ENCODE measurements around the gene CEP68. TPM values are rescaled to one million over a fixed set of nuclear protein-coding genes. Genes with fewer than 3 reads are reported as not detected.

Gene CEP68
- total and polyA plus RNA-seq, 11 donors = 6.5 to 26.8 (median 16.4) TPM

DNA sequence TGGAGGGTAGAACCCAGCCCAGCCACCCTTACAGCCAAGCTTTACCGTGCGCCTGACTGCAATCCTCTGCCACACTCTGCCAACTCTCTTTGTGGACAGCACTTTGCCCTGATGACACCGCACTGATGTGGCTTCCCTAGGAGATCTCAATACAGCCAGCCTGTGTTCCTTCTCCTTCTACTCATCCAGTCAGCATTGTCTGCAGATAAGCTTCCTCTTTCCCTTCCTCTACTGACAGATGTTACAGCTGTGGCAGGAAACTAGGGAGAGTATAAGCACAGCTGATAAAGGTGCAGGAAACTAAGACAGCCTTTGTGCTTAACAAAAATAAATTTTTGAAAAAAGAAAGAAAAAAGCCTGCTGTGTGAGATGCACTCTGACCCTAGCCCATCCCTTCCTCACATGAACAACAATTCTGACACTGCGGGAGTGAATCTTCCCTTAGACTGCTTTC is 25.0 kb downstream of the CEP68 start:
- H3K4me1 ChIP-seq = peaks cover 1 to 33% (median 20%) of the 10 kb centered on the region in 12 donors
- no peaks in the 10 kb centered on the region for H3K27me3 ChIP-seq
- no peak overlapping the region for H3K4me3 ChIP-seq
- whole genome bisulfite sequencing, 4 donors = 44 to 57% (median 50%) methylated on average over 4 of the region's 4 CpGs
- H3K9me3 ChIP-seq = no peaks in the 10 kb centered on the region
- ATAC-seq (peak; percentile 34 to 77 (median 64)), DNase-seq (peak in 1 of 5 donors; percentile 44)
- intact Hi-C loops (cut with DNase I) = loop anchor here in 2 of 10 donors (5.0 kb wide), 2 partner anchors 36 to 41 kb away; no protein-coding TSS in a partner anchor
- peak overlapping the region in 7 of 12 donors; percentile 14 to 72 (median 36) for H3K27ac ChIP-seq
- H3K36me3 ChIP-seq = peaks cover 0 to 99% (median 92%) of the 10 kb centered on the region in 9 donors
- no peak for TF ChIP-seq POLR2A (IDR thresholded peaks at IDR 0.05)
- TF ChIP-seq, protein P1, sequence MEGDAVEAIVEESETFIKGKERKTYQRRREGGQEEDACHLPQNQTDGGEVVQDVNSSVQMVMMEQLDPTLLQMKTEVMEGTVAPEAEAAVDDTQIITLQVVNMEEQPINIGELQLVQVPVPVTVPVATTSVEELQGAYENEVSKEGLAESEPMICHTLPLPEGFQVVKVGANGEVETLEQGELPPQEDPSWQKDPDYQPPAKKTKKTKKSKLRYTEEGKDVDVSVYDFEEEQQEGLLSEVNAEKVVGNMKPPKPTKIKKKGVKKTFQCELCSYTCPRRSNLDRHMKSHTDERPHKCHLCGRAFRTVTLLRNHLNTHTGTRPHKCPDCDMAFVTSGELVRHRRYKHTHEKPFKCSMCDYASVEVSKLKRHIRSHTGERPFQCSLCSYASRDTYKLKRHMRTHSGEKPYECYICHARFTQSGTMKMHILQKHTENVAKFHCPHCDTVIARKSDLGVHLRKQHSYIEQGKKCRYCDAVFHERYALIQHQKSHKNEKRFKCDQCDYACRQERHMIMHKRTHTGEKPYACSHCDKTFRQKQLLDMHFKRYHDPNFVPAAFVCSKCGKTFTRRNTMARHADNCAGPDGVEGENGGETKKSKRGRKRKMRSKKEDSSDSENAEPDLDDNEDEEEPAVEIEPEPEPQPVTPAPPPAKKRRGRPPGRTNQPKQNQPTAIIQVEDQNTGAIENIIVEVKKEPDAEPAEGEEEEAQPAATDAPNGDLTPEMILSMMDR (IDR thresholded peaks at IDR 0.05) = no peak

DNA sequence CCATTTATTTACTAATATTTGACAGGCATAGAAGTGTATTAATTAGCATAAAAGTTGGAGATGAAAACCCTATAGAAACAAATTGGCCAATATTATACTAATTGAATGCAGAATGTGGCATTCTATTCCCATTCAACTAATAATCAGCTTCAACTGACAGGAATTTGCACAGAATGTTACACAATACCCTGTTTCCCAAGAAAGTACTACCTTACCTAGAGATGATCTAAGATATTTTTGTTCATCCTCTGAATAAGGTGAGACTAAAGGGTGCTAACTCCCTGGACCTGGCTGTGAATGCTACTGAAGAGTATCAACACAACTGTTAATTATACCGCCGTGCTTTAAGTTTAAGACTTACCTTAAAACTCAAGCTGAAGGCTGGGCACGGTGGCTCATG is 28.9 kb downstream of the CEP68 start:
- WGBS, 4 donors = 91 to 98% (median 95%) methylated on average over 3 of the region's 3 CpGs

DNA sequence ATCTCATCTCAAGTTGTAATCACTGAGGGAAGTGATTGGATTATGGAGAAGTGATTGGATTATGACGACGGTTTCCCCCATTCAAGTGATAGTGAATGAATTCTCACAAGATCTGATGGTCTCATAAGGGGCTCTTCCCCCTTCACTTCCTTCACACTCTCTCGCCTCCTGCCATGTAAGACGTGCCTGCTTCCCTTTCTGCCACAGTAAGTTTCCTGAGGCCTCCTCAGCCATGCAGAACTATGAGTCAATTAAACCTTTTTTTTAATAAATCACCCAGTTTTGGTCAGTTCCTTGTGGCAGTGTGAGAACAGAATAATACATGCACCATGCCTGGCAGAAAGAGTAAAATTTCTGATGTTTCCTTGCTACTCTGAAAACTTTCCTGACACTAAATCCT is 36.6 kb downstream of the CEP68 start:
- H3K36me3 ChIP-seq = peaks cover 0 to 100% (median 96%) of the 10 kb centered on the region in 9 donors
- H3K27ac ChIP-seq = peak overlapping the region in 1 of 12 donors; percentile 28
- TF ChIP-seq, protein P1 (IDR thresholded peaks at IDR 0.05) = no peak
- TF ChIP-seq POLR2A (IDR thresholded peaks at IDR 0.05) = no peak
- intact Hi-C loops (cut with DNase I) = loop anchor here in 1 of 10 donors (5.0 kb wide), 1 partner anchor 35 kb away; no protein-coding TSS in a partner anchor
- no peaks in the 10 kb centered on the region for H3K27me3 ChIP-seq
- ATAC-seq (no peak), DNase-seq (no peak)
- no peaks in the 10 kb centered on the region for H3K9me3 ChIP-seq
- 73 to 85% (median 82%) methylated on average over 4 of the region's 4 CpGs for WGBS, 4 donors
- no peak overlapping the region for H3K4me3 ChIP-seq
- peaks cover 0 to 23% (median 6%) of the 10 kb centered on the region in 12 donors for H3K4me1 ChIP-seq

More for the DNA sequence above, 28.9 kb downstream of the CEP68 start:
- peaks cover 0 to 100% (median 95%) of the 10 kb centered on the region in 9 donors for H3K36me3 ChIP-seq
- TF ChIP-seq, protein P1 (IDR thresholded peaks at IDR 0.05) = no peak
- TF ChIP-seq POLR2A (IDR thresholded peaks at IDR 0.05) = no peak
- no peaks in the 10 kb centered on the region for H3K27me3 ChIP-seq
- peaks cover 0 to 41% (median 28%) of the 10 kb centered on the region in 12 donors for H3K4me1 ChIP-seq
- intact Hi-C loops (cut with DNase I) = loop anchor here in 1 of 10 donors (5.0 kb wide), 1 partner anchor 42 kb away; no protein-coding TSS in a partner anchor
- ATAC-seq (no peak), DNase-seq (no peak)
- H3K4me3 ChIP-seq = no peak overlapping the region
- no peaks in the 10 kb centered on the region for H3K9me3 ChIP-seq
- H3K27ac ChIP-seq = no peak overlapping the region

DNA sequence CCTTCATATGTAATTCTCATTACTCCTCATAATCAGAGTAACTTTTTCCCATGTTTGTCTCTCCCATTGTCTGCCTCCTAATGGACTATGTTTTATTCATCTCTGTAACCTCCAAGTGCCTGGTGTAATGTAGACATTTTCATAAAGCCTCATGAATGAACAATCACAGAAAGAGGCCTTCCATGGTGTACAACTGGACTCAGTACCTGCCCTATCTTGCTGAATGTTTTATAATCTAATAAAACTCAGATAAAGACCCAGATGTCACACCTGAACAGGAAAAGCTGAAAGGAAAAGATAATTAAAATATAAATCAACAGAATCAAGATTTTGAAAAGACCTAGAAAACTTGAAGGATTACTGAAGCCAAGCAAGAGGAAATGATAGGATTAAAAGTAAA is 37.0 kb downstream of the CEP68 start:
- no peaks in the 10 kb centered on the region for H3K27me3 ChIP-seq
- no peak overlapping the region for H3K4me3 ChIP-seq
- H3K9me3 ChIP-seq = no peaks in the 10 kb centered on the region
- H3K27ac ChIP-seq = peak overlapping the region in 1 of 12 donors; percentile 28
- intact Hi-C loops (cut with DNase I) = loop anchor here in 1 of 10 donors (5.0 kb wide), 1 partner anchor 34 kb away; no protein-coding TSS in a partner anchor
- TF ChIP-seq, protein P1 (IDR thresholded peaks at IDR 0.05) = no peak
- no peak for TF ChIP-seq POLR2A (IDR thresholded peaks at IDR 0.05)
- peaks cover 0 to 23% (median 5%) of the 10 kb centered on the region in 12 donors for H3K4me1 ChIP-seq
- no peak for ATAC-seq
- DNase-seq = no peak
- H3K36me3 ChIP-seq = peaks cover 0 to 100% (median 92%) of the 10 kb centered on the region in 9 donors

All from heart left ventricle (tissue), 16 donors.